SU-DHL-6 (cell line): ENCODE measurements around the gene CCDC93.

Experiments used
- H2AFZ ChIP-seq: fragments of 200-600 bp; sonication (generic); 2 replicates; pipeline ENCODE4 v1.6.1; 2014; ENCODE audit warnings: low read depth, mild to moderate bottlenecking, moderate library complexity, mixed read lengths, antibody characterized with exemption, low read length; ENCODE audit not compliant: severe bottlenecking
- H3F3A ChIP-seq: fragments of 200-600 bp; shearing (Covaris generic); 2 replicates; pipeline ENCODE4 v1.6.0; 2016; ENCODE audit warnings: antibody characterized with exemption, mild to moderate bottlenecking; ENCODE audit not compliant: insufficient read depth
- H3K27ac ChIP-seq: fragments of 200-600 bp; sonication (generic); 2 replicates; pipeline ENCODE4 v1.5.1; 2016; ENCODE audit warnings: low read depth, mild to moderate bottlenecking, low read length, moderate library complexity, mixed read lengths
- H3K27me3 ChIP-seq: fragments of 200-600 bp; sonication (generic), shearing (Covaris generic); 2 replicates; pipeline ENCODE4 v1.6.0; 2014; ENCODE audit warnings: mild to moderate bottlenecking, low read length
- H3K36me3 ChIP-seq: fragments of 200-600 bp; sonication (generic); 2 replicates; pipeline ENCODE4 v1.6.1; 2014; ENCODE audit warnings: mild to moderate bottlenecking, low read length, mixed read lengths
- H3K4me2 ChIP-seq: fragments of 300-600, 200-600 bp; shearing (Covaris generic), sonication (generic); 2 replicates; pipeline ENCODE4 v1.6.0; 2014; ENCODE audit warnings: low read length, low read depth, mild to moderate bottlenecking; ENCODE audit not compliant: poor library complexity, severe bottlenecking
- H3K4me3 ChIP-seq: fragments of 200-600 bp; sonication (generic); 2 replicates; pipeline ENCODE4 v1.5.1; 2014; ENCODE audit warnings: antibody characterized with exemption, low read length, mild to moderate bottlenecking, mixed read lengths; ENCODE audit not compliant: insufficient read depth, poor library complexity, severe bottlenecking
- H3K79me2 ChIP-seq: fragments of 200-600 bp; sonication (generic); 2 replicates; pipeline ENCODE4 v1.6.1; 2014; ENCODE audit warnings: mild to moderate bottlenecking, low read length, moderate library complexity; ENCODE audit not compliant: insufficient read depth
- H3K9ac ChIP-seq: fragments of 200-600 bp; sonication (generic); 2 replicates; pipeline ENCODE4 v1.7.0; 2014; ENCODE audit warnings: mild to moderate bottlenecking, low read length
- H3K9me2 ChIP-seq: fragments of 200-600 bp; sonication (generic); replicated peaks from 2 replicates; pipeline ENCODE4 v1.6.1; 2014; ENCODE audit warnings: low read length; ENCODE audit not compliant: insufficient read depth
- H3K9me3 ChIP-seq: fragments of 200-600 bp; sonication (generic); 2 replicates; pipeline ENCODE4 v1.6.1; 2014; ENCODE audit warnings: low read length, mixed read lengths; ENCODE audit not compliant: insufficient read depth
- H4K20me1 ChIP-seq: fragments of 200-600 bp; sonication (generic); 2 replicates; pipeline ENCODE4 v1.6.1; 2014; ENCODE audit warnings: low read depth, mild to moderate bottlenecking, antibody characterized with exemption, low read length, moderate library complexity, mixed read lengths
- EZH2phosphoT487 ChIP-seq: fragments of 200-600 bp; sonication (generic), shearing (Covaris generic); conservative IDR thresholded peaks from 2 replicates; pipeline ENCODE4 v1.6.1; 2018; ENCODE audit warnings: mild to moderate bottlenecking, antibody characterized with exemption, low read length, moderate library complexity, mixed read lengths
- TF ChIP-seq, protein P1 (sequence below): fragments of 200-600 bp; sonication (generic); IDR thresholded peaks from one replicate; pipeline ENCODE4 v1.5.1; 2017; ENCODE audit warnings: antibody characterized with exemption, mild to moderate bottlenecking, low read length, moderate library complexity; ENCODE audit not compliant: insufficient read depth, poor library complexity, severe bottlenecking

The CCDC93 gene

GRCh38 chr2:117875786-117876185, 138.1 kb downstream of the CCDC93 start:
- Histone ChIP-seq H2AFZ (no peak overlapping the region), H3K79me2 (no peaks in the 10 kb centered on the region), H3K36me3 (no peaks in the 10 kb centered on the region), H3F3A (no peaks in the 10 kb centered on the region), H3K4me3 (no peak overlapping the region), H3K9me3 (no peaks in the 10 kb centered on the region), H3K4me2 (no peak overlapping the region), H3K9ac (no peak overlapping the region), H3K9me2 (no peaks in the 10 kb centered on the region), H3K27ac (no peak overlapping the region), H4K20me1 (no peaks in the 10 kb centered on the region), H3K27me3 (no peaks in the 10 kb centered on the region)
- TF ChIP-seq EZH2phosphoT487: no peak
- TF ChIP-seq, protein P1, sequence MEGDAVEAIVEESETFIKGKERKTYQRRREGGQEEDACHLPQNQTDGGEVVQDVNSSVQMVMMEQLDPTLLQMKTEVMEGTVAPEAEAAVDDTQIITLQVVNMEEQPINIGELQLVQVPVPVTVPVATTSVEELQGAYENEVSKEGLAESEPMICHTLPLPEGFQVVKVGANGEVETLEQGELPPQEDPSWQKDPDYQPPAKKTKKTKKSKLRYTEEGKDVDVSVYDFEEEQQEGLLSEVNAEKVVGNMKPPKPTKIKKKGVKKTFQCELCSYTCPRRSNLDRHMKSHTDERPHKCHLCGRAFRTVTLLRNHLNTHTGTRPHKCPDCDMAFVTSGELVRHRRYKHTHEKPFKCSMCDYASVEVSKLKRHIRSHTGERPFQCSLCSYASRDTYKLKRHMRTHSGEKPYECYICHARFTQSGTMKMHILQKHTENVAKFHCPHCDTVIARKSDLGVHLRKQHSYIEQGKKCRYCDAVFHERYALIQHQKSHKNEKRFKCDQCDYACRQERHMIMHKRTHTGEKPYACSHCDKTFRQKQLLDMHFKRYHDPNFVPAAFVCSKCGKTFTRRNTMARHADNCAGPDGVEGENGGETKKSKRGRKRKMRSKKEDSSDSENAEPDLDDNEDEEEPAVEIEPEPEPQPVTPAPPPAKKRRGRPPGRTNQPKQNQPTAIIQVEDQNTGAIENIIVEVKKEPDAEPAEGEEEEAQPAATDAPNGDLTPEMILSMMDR: no peak
